ENCODE results near the gene GRK3. TPM values are rescaled to one million over a fixed set of nuclear protein-coding genes. Genes with fewer than 3 reads are reported as not detected.
"Not testable (repeated sequence)": the region's sequence is repeated elsewhere in the genome, so short reads cannot be mapped to it uniquely, and the experiment has no call there.

The GRK3 gene
- total and polyA plus RNA-seq, 10 of the 15 experiments (the other 5 are each of a cell fraction or from before 2014, with no cell fraction given) = 3.1 to 35.1 (median 14.7) TPM

- H3K27me3 ChIP-seq (replicated peaks in 1 of 2; ENCODE audit: control insufficient read depth in 2 of 2, insufficient read depth in 2 of 2, low read length in 1 of 2); intact Hi-C loops (cut with micrococcal nuclease; ENCODE audit: unreplicated experiment); H3K79me2 ChIP-seq (ENCODE audit: control insufficient read depth, insufficient read depth, low read length); H2AFZ ChIP-seq (ENCODE audit: control insufficient read depth, low read depth, low read length); H3K27ac ChIP-seq (ENCODE audit: control insufficient read depth, insufficient read depth); BruUV-seq (replicated peaks); H3K4me3 ChIP-seq; CTCF ChIA-PET; H4K20me1 ChIP-seq (ENCODE audit: control insufficient read depth, insufficient read depth); DNase-seq (ENCODE audit: low read depth, low spot score); FAIRE-seq; H3K36me3 ChIP-seq (ENCODE audit: control insufficient read depth in 2 of 2, insufficient read depth in 2 of 2, low read length in 1 of 2); H3K4me1 ChIP-seq (ENCODE audit: control insufficient read depth, insufficient read depth, low read length); H3K4me2 ChIP-seq (ENCODE audit: control insufficient read depth, insufficient read depth); in situ Hi-C loops (cut with MboI); H3K9ac ChIP-seq (ENCODE audit: control insufficient read depth, insufficient read depth, low read length); POLR2A ChIA-PET; ATAC-seq; H3K9me3 ChIP-seq (replicated peaks; ENCODE audit: control insufficient read depth, insufficient read depth, low read length): not testable (repeated sequence)
- 100% methylated on average over 3 of the region's 4 CpGs for WGBS (ENCODE audit: insufficient coverage, insufficient replicate concordance, low lambda C conversion rate, missing lambda C conversion rate)
- RAD21 ChIA-PET (ENCODE audit: unreplicated experiment) = interaction anchor here (1.0 kb wide), 1 partner anchor 70 kb away, joined by 3 read pairs; no protein-coding TSS in a partner anchor
- SMC1A ChIA-PET (ENCODE audit: uncharacterized antibody, unreplicated experiment) = interaction anchor here (1.0 kb wide), 1 partner anchor 14 kb away, joined by 4 read pairs; no protein-coding TSS in a partner anchor
Measured at GRCh38 chr22:25613558-25613957, 49.1 kb downstream of the GRK3 start.

DNA sequence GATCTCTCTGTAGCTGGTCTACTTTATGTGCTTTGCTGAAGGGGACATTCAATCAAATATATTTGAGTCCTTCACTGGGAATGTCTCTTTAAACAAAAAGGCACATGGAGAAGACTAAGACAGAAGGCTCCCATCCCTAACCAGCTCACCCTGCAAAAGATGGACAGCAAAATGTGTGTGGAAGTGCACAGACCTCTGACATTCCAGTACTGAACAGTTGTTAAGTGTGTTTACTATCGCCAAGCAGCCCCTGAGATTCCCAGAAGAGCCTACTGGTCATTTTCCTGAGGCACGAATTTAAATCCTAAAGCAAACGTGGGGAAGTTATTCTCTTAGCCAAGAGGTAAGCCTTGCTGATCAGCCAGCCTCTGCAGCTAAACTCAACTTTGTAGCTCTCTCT lies 50.3 kb downstream of the GRK3 start:
- in situ Hi-C loops (cut with MboI); intact Hi-C loops (cut with micrococcal nuclease; ENCODE audit: unreplicated experiment): not testable (repeated sequence)

More for the DNA sequence above, 50.3 kb downstream of the GRK3 start:
- SMC1A ChIA-PET (ENCODE audit: uncharacterized antibody, unreplicated experiment); CTCF ChIA-PET; H3K4me2 ChIP-seq (ENCODE audit: control insufficient read depth, insufficient read depth); POLR2A ChIA-PET; H3K9ac ChIP-seq (ENCODE audit: control insufficient read depth, insufficient read depth, low read length); FAIRE-seq; H3K79me2 ChIP-seq (ENCODE audit: control insufficient read depth, insufficient read depth, low read length); H3K36me3 ChIP-seq (ENCODE audit: control insufficient read depth in 2 of 2, insufficient read depth in 2 of 2, low read length in 1 of 2); BruUV-seq (replicated peaks); H3K9me3 ChIP-seq (replicated peaks; ENCODE audit: control insufficient read depth, insufficient read depth, low read length); ATAC-seq; H4K20me1 ChIP-seq (ENCODE audit: control insufficient read depth, insufficient read depth); H3K27ac ChIP-seq (ENCODE audit: control insufficient read depth, insufficient read depth); DNase-seq (ENCODE audit: low read depth, low spot score); H2AFZ ChIP-seq (ENCODE audit: control insufficient read depth, low read depth, low read length); H3K4me1 ChIP-seq (ENCODE audit: control insufficient read depth, insufficient read depth, low read length); H3K27me3 ChIP-seq (replicated peaks in 1 of 2; ENCODE audit: control insufficient read depth in 2 of 2, insufficient read depth in 2 of 2, low read length in 1 of 2); RAD21 ChIA-PET (ENCODE audit: unreplicated experiment); H3K4me3 ChIP-seq: not testable (repeated sequence)
- 95% methylated on average over 3 of the region's 3 CpGs for WGBS (ENCODE audit: insufficient coverage, insufficient replicate concordance, low lambda C conversion rate, missing lambda C conversion rate)

All from GM12878 (cell line).